Activated CD4-positive, alpha-beta T cell treated with anti-CD3 and anti-CD28 coated beads, Interleukin-2, amount 50 U/mL, for 4 hours (primary cell): ENCODE measurements around the gene SFMBT2.

Experiments
- DNase-seq, 2 experiments: peaks; one replicate each; pipeline ENCODE4 v3.0.0-alpha.2; 2020

Gene SFMBT2

GRCh38 chr10:7293378-7293920 is 117.4 kb downstream of the SFMBT2 start:
- DNase-seq, result no peak

DNA sequence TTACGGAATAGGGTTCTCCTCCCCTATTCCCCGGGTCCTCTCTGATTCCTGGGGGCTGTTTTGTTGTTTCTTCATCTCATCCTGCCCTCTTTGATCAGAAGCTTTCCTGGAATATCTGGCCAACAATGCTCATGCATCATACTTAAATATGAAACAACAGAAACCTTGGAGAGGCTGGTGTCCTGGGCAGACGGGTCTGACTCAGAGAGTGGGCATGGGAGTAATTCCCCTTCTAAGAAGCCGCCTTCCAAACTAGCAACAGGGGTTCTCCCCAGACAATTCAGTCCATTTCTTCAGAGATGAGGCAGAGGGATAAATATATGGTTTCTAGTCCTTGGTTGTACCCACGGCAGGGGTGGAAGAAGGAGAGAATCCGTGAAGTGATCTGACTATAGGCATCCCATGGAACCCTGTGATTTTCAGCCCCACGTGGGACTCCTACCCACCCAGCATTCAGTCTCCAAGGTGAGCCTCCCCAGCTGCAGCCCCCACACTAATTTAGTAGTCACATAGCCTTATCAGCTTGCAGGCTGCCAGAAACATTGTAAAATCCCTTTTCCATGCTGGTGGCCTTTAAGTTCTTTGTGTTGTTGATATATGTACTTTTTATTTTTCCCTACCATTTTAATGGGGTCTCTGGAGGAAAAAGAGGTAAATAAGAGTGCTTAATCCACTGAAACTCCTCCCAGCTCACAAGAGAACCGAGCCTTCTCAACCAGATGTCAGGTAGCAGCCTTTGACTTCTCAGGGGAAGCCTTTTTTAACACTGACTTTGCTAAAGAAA is 119.2 kb downstream of the SFMBT2 start:
- DNase-seq, result no peak

GRCh38 chr10:7288060-7288690 is 122.7 kb downstream of the SFMBT2 start:
- DNase-seq, result no peak

GRCh38 chr10:7287377-7287776 is 123.5 kb downstream of the SFMBT2 start:
- DNase-seq, result no peak

DNA sequence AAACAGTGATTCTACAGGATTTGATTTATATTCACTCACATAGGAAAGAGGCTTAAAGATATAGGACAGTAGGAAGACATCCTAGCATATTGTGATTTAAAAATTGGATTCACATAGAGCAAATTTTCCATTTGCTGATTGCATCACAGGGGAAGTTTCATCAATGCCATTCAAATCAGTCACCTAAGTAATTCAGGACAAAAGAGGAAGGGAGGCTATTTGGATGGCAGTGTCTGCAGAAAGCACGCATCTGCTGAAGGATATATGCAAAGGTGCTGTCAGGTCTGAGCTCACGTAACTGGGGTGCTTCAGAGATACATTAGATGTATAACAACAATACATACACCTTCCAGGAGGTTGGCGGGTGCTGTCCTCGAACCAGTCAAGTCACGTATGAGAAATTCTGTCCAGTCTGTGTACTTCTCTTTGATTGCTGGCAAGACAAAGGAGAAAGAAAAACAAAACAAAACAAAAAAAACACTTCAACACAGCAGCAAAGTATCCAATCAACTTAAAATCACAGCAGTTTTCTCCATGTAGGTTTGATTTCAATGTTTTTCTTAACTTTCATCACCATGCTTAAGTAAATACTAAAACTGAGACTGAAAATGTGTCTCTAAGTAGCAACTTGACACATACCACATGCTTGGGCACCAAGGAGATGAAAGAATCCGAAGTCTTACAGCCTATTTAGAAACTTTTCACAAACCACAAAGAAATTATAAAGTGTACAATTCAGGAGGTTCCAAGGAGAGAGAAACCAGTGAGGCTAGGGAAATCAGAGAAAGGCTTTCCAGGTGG is 125.1 kb downstream of the SFMBT2 start:
- DNase-seq, result no peak

GRCh38 chr10:7283246-7283645 is 127.6 kb downstream of the SFMBT2 start:
- DNase-seq, result no peak

GRCh38 chr10:7282457-7282856 is 128.4 kb downstream of the SFMBT2 start:
- DNase-seq, result no peak

DNA sequence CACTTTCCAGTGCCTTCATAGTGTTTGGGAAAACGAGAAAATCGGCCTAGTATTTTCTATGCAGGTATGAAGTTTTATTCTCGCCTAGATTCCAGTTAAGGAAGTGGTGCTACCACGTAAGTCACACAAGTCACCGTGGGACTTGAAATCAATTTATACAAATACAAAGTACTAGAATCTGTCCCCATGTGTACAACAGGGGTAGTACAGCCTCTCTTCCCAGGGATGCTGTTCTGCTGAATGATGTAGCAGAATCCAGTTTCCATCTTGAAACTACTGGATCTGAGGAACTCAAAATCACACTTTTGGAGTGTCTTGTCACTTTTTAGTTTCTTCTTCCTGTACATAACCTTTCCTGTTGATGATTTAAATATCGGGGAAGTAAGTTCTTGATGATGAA is 129.4 kb downstream of the SFMBT2 start:
- no peak for DNase-seq

DNA sequence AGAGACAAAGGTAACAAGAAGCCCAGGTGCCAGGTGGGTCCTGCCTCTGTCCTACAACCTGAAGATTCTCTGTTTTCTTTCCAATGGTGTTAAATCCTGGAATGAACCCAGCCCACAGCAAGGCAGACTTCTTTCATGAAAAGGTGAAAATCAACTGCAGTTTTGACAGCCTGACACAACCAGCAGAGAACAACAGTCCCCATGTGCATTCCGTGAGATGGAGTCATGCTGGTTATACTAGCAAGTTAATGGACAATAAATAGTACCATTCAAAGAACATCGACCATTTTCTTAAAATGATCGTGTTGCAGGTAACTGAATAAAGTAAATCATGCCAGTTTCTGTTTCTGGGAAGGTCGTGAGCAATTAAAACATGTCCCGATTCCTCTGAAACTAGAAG is 131.5 kb downstream of the SFMBT2 start:
- DNase-seq, result no peak

DNA sequence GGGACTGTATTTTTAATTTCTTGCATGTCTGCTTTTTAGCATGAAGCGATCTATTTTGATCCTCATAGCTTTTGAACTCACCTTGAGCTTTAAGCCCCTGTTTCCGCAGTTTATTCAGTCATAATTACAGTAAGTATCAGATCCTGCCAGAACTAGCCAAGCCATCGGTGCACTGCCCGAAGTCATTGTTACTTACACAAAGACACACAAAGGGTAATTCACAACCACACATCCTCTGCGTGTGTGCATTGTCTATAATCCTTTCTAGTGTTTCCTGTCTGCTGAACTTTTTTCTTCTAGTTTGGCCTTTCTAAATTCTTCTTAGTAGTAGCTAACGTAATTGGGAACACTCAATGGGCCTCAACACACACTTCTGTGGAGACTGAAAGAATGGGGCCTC is 133.0 kb downstream of the SFMBT2 start:
- DNase-seq, result no peak

DNA sequence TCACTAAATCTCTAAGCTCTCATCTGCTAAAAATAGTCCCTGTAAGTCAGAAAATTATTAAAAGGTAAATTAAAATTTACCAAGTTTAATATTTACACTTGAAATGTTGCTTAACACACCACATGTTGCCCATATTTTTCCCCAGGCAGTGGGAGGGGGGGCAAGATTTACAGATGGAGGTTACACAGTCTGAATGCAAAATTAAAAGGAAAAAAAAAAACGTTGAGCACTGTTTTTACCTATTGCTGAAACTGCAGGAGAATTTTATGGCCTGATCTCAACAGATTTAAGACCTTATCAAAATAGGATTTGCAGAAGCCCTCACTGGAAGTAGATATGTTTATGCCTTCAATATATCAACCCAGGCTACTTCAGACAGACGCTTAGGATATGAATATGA is 133.4 kb downstream of the SFMBT2 start:
- no peak for DNase-seq

DNA sequence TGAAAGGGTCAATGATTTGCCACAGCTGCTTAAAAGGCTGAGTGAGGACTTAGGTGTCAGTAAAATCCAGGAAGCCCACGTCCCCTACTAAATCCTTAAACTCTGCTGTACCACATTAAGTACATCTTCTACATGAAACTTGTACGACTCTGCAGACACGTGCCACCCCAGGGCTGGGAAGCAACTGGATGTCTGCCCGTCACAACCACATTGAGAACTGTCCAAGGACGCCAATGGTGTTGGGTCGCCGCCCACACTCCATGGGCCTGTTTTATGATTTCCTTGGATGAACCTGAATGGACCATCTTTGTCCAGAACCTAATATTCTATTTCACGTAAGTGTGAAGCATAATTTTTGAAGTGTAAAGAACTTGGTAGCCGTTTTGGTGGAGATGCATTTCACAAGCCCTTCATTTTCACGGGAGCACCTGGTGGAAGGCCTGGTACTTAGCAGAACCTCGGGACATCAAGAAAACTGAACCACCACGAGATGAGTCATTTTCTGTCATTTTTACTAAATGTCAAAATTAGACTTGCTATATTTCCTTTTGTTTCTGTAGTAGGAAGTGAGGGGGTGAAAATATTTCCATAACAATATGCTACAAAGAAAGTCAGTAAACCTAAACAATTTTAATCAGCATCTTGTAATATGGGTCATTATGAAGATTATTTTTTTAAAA is 134.9 kb downstream of the SFMBT2 start:
- no peak for DNase-seq

GRCh38 chr10:7274293-7274692 is 136.5 kb downstream of the SFMBT2 start:
- DNase-seq, result no peak

- no peak for DNase-seq
These were observed 138.8 kb downstream of the SFMBT2 start for GRCh38 chr10:7272008-7272407.

DNA sequence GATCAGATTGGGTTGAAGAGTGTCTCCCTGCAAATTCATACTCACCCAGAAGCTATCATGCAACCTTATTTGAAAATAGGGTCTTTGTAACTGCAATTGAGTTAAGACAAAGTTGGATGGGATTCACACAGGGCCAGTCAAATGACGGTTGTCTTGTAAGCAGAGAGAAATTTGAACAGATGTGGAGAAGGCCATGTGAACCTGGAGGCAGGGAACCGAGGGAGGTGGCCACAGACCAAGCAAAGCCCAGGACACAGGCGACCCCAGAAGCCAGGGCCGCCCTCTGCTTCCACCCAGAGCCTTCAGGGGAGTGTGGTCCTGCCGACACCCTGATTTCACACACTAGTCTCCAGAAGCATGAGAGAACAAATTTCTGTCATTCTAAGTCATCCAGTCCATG is 140.8 kb downstream of the SFMBT2 start:
- DNase-seq, result no peak

GRCh38 chr10:7267142-7267541 is 143.7 kb downstream of the SFMBT2 start:
- no peak for DNase-seq

DNA sequence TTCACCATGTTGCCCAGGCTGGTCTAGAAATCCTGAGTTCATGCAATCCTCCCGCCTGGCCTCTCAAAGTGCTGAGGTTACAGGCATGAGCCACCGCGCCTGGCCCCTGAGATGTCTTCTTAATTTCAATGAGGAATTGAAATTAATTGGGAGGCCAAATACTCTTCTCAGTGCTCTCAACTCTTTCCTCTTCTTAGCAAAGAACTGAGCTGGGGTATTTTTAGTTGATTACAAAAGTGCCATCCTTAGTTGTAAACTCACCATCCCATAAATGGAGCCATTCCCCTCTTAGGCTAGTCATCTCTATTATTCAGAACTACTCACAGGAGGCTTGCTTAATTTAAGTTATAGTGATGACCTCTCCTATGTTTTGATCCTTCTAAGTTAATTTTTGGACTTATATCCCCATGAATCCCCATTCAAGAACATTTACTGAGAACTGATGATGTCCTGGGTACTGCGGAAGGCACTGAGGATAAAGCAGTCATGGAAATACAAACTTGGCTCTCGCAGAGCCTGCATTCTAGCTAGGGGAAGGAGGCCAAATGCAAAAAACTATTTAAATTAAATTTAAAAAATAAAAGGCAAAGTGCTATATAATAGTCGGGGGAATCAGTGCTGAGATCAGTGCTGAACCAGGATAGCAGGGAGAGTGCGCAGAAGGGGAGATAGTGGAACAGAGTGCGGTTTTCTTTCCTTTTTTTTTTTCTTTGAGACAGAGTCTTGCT is 145.3 kb downstream of the SFMBT2 start:
- DNase-seq, result no peak

GRCh38 chr10:7264313-7264756 is 146.5 kb downstream of the SFMBT2 start:
- no peak for DNase-seq

GRCh38 chr10:7263616-7264015 is 147.2 kb downstream of the SFMBT2 start:
- DNase-seq, result no peak

GRCh38 chr10:7261351-7261750 is 149.5 kb downstream of the SFMBT2 start:
- no peak for DNase-seq

- no peak for DNase-seq
These were observed 149.9 kb downstream of the SFMBT2 start for GRCh38 chr10:7260912-7261311.

DNA sequence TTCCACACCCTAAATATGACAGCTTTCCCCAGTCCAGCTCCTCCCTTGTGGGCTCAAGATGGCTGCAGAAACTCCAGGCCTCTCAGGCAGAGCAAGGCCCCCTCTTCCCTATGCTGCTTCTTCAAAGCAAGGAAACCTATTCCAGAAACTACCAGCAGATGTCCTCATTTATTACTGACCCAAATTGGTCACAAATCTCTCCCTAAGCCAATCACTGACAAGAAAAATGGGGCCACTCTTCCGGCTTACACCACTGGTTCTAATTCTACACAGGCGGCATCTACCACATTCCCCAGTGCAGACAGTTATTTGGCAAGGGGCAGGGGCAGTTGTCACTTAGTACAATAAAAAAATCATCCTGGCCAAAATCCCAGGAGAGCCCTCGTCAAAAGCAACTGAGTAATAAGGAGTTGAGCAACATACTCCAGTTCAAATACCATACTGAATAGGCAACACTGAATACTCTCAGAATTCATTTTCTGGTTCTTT is 150.4 kb downstream of the SFMBT2 start:
- DNase-seq, result no peak
